ENCODE measurements around the gene HAUS7. TPM values are rescaled to one million over a fixed set of nuclear protein-coding genes. Genes with fewer than 3 reads are reported as not detected.

Gene HAUS7
- total RNA-seq, 2 donors from 2014 or later, result 21.2 to 67.4 TPM

- peak; percentile 78 for ATAC-seq (replicated peaks)
- H3K4me1 Mint-ChIP-seq, result no peaks in the 10 kb centered on the region
- H3K27ac Mint-ChIP-seq, result no peak overlapping the region
- H3K36me3 Mint-ChIP-seq (ENCODE audit: low read depth), result no peaks in the 10 kb centered on the region
- no peak overlapping the region for H3K4me3 Mint-ChIP-seq
- H3K27me3 Mint-ChIP-seq, result no peaks in the 10 kb centered on the region
- no peaks in the 10 kb centered on the region for H3K9me3 Mint-ChIP-seq
Observed at GRCh38 chrX:153400146-153401132, 69.9 kb downstream of the HAUS7 start.

GRCh38 chrX:153398275-153398960 is 72.0 kb downstream of the HAUS7 start:
- no peak overlapping the region for H3K27ac Mint-ChIP-seq
- no peaks in the 10 kb centered on the region for H3K36me3 Mint-ChIP-seq (ENCODE audit: low read depth)
- no peaks in the 10 kb centered on the region for H3K4me1 Mint-ChIP-seq
- no peak overlapping the region for H3K4me3 Mint-ChIP-seq
- no peaks in the 10 kb centered on the region for H3K27me3 Mint-ChIP-seq
- no peak for ATAC-seq (replicated peaks)
- H3K9me3 Mint-ChIP-seq, result no peaks in the 10 kb centered on the region

Other genes starting within 250 kb of the HAUS7 start
- not detected for gene PNMA6F, start 148.8 kb downstream of the HAUS7 start, total RNA-seq
- gene ZNF275, start 136.4 kb downstream of the HAUS7 start, total RNA-seq, result 10 to 100 TPM; 16.6 to 20.8 TPM
- gene PNMA6E, start 69.2 kb downstream of the HAUS7 start, total RNA-seq, result not detected
- gene ZFP92, start 59.1 kb downstream of the HAUS7 start, total RNA-seq, result 1 to 10 TPM; 2.0 to 2.8 TPM
- 1 to 10 TPM; 2.5 TPM for gene TREX2, start 24.5 kb downstream of the HAUS7 start, total RNA-seq
- gene BGN, start 24.4 kb upstream of the HAUS7 start, total RNA-seq, result not detected
- gene ATP2B3, start 47.1 kb upstream of the HAUS7 start, total RNA-seq, result not detected
- 10 to 100 TPM in 1 of 2 donors, 1 to 10 TPM in 1; 9.1 to 26.4 TPM for gene CCNQ, start 128.6 kb upstream of the HAUS7 start, total RNA-seq
- under 1 TPM in 1 of 2 donors, not detected in 1; 0.13 TPM for gene DUSP9, start 176.6 kb upstream of the HAUS7 start, total RNA-seq
- gene PNCK, start 203.2 kb upstream of the HAUS7 start, total RNA-seq, result 10 to 100 TPM in 1 of 2 donors, 1 to 10 TPM in 1; 1.6 to 16.7 TPM
- 10 to 100 TPM in 1 of 2 donors, 1 to 10 TPM in 1; 1.1 to 26.1 TPM for gene SLC6A8, start 217.3 kb upstream of the HAUS7 start, total RNA-seq